GM23338 (cell line): ENCODE results near the gene SRA1. TPM values are rescaled to one million over a fixed set of nuclear protein-coding genes. Genes with fewer than 3 reads are reported as not detected.
A peak's percentile ranks its signal among the peaks of the same experiment; 100 is the strongest.

ENCODE experiments used
- ATAC-seq: fragments of 200-7000 bp; cut with Tn5 transposase; 3 replicates; pipeline ENCODE4 v1.9.1; 2020
- DNase-seq: peaks from one replicate; pipeline ENCODE4 v3.0.0-alpha.2; 2015; ENCODE audit warnings: low spot score
- H2AFZ ChIP-seq: fragments of 200-600 bp; sonication (generic); 2 replicates; pipeline ENCODE4 v1.8.0; 2016; ENCODE audit warnings: antibody characterized with exemption, mild to moderate bottlenecking, moderate library complexity
- H3F3A ChIP-seq: fragments of 200-600 bp; sonication (generic); replicated peaks from 2 replicates; pipeline ENCODE4 v1.8.0; 2017; ENCODE audit warnings: antibody characterized with exemption, mixed run types, low read depth
- H3K27ac ChIP-seq: fragments of 200-600 bp; sonication (generic); 2 replicates; pipeline ENCODE4 v1.6.1; 2016; ENCODE audit warnings: low read depth
- H3K27me3 ChIP-seq: fragments of 200-600 bp; sonication (generic); 2 replicates; pipeline ENCODE4 v1.8.0; 2016; ENCODE audit warnings: mild to moderate bottlenecking, mixed run types, moderate library complexity; ENCODE audit not compliant: insufficient read depth
- H3K36me3 ChIP-seq: fragments of 200-600 bp; sonication (generic); 2 replicates; pipeline ENCODE4 v1.8.0; 2016; ENCODE audit warnings: mild to moderate bottlenecking; ENCODE audit not compliant: insufficient read depth
- H3K4me1 ChIP-seq: fragments of 200-600 bp; sonication (generic); 2 replicates; pipeline ENCODE4 v1.8.0; 2016; ENCODE audit warnings: mild to moderate bottlenecking, moderate library complexity; ENCODE audit not compliant: insufficient read depth
- H3K4me2 ChIP-seq: fragments of 200-600 bp; sonication (generic); 2 replicates; pipeline ENCODE4 v1.7.1; 2017; ENCODE audit warnings: mixed run types
- H3K4me3 ChIP-seq: fragments of 200-600 bp; sonication (generic); 2 replicates; pipeline ENCODE4 v1.6.1; 2016; ENCODE audit warnings: mixed run types
- H3K79me2 ChIP-seq: fragments of 200-600 bp; sonication (generic); replicated peaks from 2 replicates; pipeline ENCODE4 v1.8.0; 2017; ENCODE audit warnings: mild to moderate bottlenecking; ENCODE audit not compliant: insufficient read depth
- H3K9me2 ChIP-seq: fragments of 200-600 bp; sonication (generic); 2 replicates; pipeline ENCODE4 v1.8.0; 2017; ENCODE audit not compliant: insufficient read depth
- H4K20me1 ChIP-seq: fragments of 200-600 bp; sonication (generic); replicated peaks from 2 replicates; pipeline ENCODE4 v1.8.0; 2017; ENCODE audit warnings: mild to moderate bottlenecking; ENCODE audit not compliant: insufficient read depth
- H3K27ac Mint-ChIP-seq: 2 replicates; pipeline ENCODE4 v1.8.0; 2020; ENCODE audit warnings: inconsistent platforms, mild to moderate bottlenecking, moderate library complexity, mixed read lengths
- H3K27me3 Mint-ChIP-seq: 3 replicates; pipeline ENCODE4 v1.8.0; 2022; ENCODE audit warnings: low read depth, mild to moderate bottlenecking, moderate library complexity, mixed read lengths, inconsistent platforms; ENCODE audit not compliant: insufficient read depth, poor library complexity
- H3K36me3 Mint-ChIP-seq: 3 replicates; pipeline ENCODE4 v1.8.0; 2021; ENCODE audit warnings: low read depth, mild to moderate bottlenecking, inconsistent platforms, moderate library complexity, mixed read lengths
- H3K4me1 Mint-ChIP-seq: 3 replicates; pipeline ENCODE4 v1.8.0; 2020; ENCODE audit warnings: mild to moderate bottlenecking, inconsistent platforms, mixed read lengths
- H3K4me3 Mint-ChIP-seq: 3 replicates; pipeline ENCODE4 v1.8.0; 2021; ENCODE audit warnings: moderate library complexity, mild to moderate bottlenecking, inconsistent platforms, mixed read lengths
- H3K9me3 Mint-ChIP-seq: 3 replicates; pipeline ENCODE4 v1.8.0; 2020; ENCODE audit warnings: moderate library complexity, mild to moderate bottlenecking, inconsistent platforms, mixed read lengths
- EZH2phosphoT487 ChIP-seq: fragments of 200-600 bp; sonication (generic); IDR thresholded peaks from one replicate; pipeline ENCODE4 v1.8.1; 2018; ENCODE audit warnings: antibody characterized with exemption; ENCODE audit not compliant: unreplicated experiment
- JUNB ChIP-seq: IDR thresholded peaks from one replicate; pipeline ENCODE4 v1.6.1; 2016; ENCODE audit warnings: antibody characterized with exemption; ENCODE audit not compliant: unreplicated experiment
- NANOG ChIP-seq: IDR thresholded peaks from 2 replicates; pipeline ENCODE4 v1.6.1; 2016; ENCODE audit warnings: antibody characterized with exemption, borderline replicate concordance
- STAT1 ChIP-seq: IDR thresholded peaks from one replicate; pipeline ENCODE4 v1.6.1; 2016; ENCODE audit warnings: antibody characterized with exemption; ENCODE audit not compliant: unreplicated experiment
- polyA plus RNA-seq: library from polyadenylated mRNA; unstranded; fragments of >200 nt; fragmentation: Nextera tagmentation; extraction: Ambion mirVana; gene quantifications from 2 replicates; pipeline ENCODE4 v1.2.1, GENCODE V29; 2016
- total RNA-seq: library from RNA; depleted of rRNA; stranded (reverse); fragments of >200 nt; shearing (Covaris generic); gene quantifications from 2 replicates; pipeline ENCODE4 v1.2.3, GENCODE V29; 2014
- TF ChIP-seq, protein P1 (sequence below): IDR thresholded peaks from 2 replicates; pipeline ENCODE4 v1.6.1; 2016; ENCODE audit warnings: antibody characterized with exemption
- TF ChIP-seq, protein P2 (sequence below): fragments of 250-450 bp; sonication (Bioruptor Pico); IDR thresholded peaks from 2 replicates; pipeline ENCODE4 v1.5.0; 2020; ENCODE audit warnings: mild to moderate bottlenecking, moderate library complexity
- TF ChIP-seq, protein P3 (sequence below): IDR thresholded peaks from one replicate; pipeline ENCODE4 v1.6.1; 2018; ENCODE audit warnings: antibody characterized with exemption; ENCODE audit not compliant: unreplicated experiment

The SRA1 gene
- total and polyA plus RNA-seq, 2 experiments from 2014 or later: 38.4 to 74.7 TPM

DNA sequence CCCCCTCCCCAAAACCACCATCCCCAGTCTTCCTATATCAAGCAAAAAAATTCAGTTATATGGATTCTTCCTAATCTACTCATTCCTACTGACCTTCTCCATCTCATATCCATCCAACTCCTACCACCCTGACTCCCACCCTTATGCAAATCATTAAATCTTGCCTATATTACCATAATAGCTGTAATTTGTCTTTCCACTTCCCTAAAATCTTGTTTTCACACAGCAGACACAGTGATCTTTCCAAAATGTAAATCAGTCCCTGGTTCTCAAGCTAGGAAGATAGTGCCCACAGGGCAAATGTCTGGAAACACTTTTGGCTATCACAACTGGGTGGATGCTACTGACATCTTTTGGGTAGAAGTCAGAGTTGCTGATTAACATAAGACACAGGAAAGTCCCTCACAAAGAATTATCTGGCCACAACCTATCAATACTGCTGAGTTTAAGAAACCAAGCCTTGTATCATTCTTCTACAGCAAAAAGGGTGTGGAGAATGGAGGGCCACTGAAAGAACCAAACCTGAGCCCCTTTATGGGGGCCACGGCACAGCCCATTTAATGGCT lies 1.4 kb downstream of the SRA1 start:
- H3K4me3 ChIP-seq: peak overlapping the region; percentile 80
- peaks cover 54% of the 10 kb centered on the region for H3K79me2 ChIP-seq
- DNase-seq: no peak
- peak overlapping the region; percentile 47; the same call in 1 of the 2 replicates for H3K27ac Mint-ChIP-seq
- H3K9me3 Mint-ChIP-seq: no peaks in the 10 kb centered on the region; the same call in 2 of the 3 replicates
- peak overlapping the region; percentile 85 for H3K4me2 ChIP-seq
- no peak overlapping the region for H2AFZ ChIP-seq
- peaks cover 18% of the 10 kb centered on the region for H3K4me1 ChIP-seq
- peaks cover 13% of the 10 kb centered on the region for H3K27me3 Mint-ChIP-seq
- H3K4me1 Mint-ChIP-seq: peaks cover 21% of the 10 kb centered on the region
- peaks cover 3% of the 10 kb centered on the region; the same call in 1 of the 2 replicates for H4K20me1 ChIP-seq
- peaks cover 15% of the 10 kb centered on the region; the same call in 1 of the 2 replicates for H3K36me3 ChIP-seq
- TF ChIP-seq STAT1: no peak
- H3F3A ChIP-seq: 0 out of 2 replicates have a peak, but pooled peaks cover 2% of the 10 kb centered on the region
- H3K36me3 Mint-ChIP-seq: peaks cover 31% of the 10 kb centered on the region
- no peaks in the 10 kb centered on the region; the same call in 1 of the 2 replicates for H3K9me2 ChIP-seq
- H3K27me3 ChIP-seq: no peaks in the 10 kb centered on the region
- H3K27ac ChIP-seq: no peak overlapping the region
- H3K4me3 Mint-ChIP-seq: peak overlapping the region; percentile 80
- no peak for ATAC-seq

DNA sequence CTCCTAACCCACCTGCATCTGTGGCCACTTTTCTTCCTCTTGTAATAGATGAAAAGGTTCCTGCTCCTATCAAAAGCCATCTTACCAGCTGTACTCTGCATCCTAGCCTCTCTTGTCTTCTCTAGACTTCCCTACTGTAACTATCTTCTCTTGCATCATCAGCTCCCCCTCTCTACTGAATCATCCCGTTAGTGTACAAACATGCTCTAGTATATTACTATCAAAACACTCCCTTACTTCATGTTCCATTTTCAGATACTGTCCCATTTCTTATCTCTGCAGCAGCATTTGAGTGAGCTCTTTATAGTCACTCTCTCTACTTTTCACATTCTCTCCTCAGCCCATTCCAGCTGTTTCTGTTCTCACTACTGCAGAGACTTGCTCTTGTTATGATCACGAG lies 2.8 kb downstream of the SRA1 start:
- H3K4me2 ChIP-seq: no peak overlapping the region
- H3K4me1 ChIP-seq: peaks cover 18% of the 10 kb centered on the region
- H4K20me1 ChIP-seq: peaks cover 3% of the 10 kb centered on the region; the same call in 1 of the 2 replicates
- Mint-ChIP-seq H3K36me3 (peaks cover 43% of the 10 kb centered on the region), H3K27me3 (peaks cover 13% of the 10 kb centered on the region), H3K4me1 (peaks cover 21% of the 10 kb centered on the region), H3K27ac (0 out of 2 replicates have a peak overlapping the region, but pooled peaks have one; percentile 2), H3K4me3 (no peak overlapping the region), H3K9me3 (no peaks in the 10 kb centered on the region; the same call in 2 of the 3 replicates)
- peaks cover 2% of the 10 kb centered on the region; the same call in 1 of the 2 replicates for H3F3A ChIP-seq
- TF ChIP-seq NANOG: no peak
- TF ChIP-seq, protein P1, sequence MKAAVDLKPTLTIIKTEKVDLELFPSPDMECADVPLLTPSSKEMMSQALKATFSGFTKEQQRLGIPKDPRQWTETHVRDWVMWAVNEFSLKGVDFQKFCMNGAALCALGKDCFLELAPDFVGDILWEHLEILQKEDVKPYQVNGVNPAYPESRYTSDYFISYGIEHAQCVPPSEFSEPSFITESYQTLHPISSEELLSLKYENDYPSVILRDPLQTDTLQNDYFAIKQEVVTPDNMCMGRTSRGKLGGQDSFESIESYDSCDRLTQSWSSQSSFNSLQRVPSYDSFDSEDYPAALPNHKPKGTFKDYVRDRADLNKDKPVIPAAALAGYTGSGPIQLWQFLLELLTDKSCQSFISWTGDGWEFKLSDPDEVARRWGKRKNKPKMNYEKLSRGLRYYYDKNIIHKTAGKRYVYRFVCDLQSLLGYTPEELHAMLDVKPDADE: no peak
- TF ChIP-seq, protein P2, sequence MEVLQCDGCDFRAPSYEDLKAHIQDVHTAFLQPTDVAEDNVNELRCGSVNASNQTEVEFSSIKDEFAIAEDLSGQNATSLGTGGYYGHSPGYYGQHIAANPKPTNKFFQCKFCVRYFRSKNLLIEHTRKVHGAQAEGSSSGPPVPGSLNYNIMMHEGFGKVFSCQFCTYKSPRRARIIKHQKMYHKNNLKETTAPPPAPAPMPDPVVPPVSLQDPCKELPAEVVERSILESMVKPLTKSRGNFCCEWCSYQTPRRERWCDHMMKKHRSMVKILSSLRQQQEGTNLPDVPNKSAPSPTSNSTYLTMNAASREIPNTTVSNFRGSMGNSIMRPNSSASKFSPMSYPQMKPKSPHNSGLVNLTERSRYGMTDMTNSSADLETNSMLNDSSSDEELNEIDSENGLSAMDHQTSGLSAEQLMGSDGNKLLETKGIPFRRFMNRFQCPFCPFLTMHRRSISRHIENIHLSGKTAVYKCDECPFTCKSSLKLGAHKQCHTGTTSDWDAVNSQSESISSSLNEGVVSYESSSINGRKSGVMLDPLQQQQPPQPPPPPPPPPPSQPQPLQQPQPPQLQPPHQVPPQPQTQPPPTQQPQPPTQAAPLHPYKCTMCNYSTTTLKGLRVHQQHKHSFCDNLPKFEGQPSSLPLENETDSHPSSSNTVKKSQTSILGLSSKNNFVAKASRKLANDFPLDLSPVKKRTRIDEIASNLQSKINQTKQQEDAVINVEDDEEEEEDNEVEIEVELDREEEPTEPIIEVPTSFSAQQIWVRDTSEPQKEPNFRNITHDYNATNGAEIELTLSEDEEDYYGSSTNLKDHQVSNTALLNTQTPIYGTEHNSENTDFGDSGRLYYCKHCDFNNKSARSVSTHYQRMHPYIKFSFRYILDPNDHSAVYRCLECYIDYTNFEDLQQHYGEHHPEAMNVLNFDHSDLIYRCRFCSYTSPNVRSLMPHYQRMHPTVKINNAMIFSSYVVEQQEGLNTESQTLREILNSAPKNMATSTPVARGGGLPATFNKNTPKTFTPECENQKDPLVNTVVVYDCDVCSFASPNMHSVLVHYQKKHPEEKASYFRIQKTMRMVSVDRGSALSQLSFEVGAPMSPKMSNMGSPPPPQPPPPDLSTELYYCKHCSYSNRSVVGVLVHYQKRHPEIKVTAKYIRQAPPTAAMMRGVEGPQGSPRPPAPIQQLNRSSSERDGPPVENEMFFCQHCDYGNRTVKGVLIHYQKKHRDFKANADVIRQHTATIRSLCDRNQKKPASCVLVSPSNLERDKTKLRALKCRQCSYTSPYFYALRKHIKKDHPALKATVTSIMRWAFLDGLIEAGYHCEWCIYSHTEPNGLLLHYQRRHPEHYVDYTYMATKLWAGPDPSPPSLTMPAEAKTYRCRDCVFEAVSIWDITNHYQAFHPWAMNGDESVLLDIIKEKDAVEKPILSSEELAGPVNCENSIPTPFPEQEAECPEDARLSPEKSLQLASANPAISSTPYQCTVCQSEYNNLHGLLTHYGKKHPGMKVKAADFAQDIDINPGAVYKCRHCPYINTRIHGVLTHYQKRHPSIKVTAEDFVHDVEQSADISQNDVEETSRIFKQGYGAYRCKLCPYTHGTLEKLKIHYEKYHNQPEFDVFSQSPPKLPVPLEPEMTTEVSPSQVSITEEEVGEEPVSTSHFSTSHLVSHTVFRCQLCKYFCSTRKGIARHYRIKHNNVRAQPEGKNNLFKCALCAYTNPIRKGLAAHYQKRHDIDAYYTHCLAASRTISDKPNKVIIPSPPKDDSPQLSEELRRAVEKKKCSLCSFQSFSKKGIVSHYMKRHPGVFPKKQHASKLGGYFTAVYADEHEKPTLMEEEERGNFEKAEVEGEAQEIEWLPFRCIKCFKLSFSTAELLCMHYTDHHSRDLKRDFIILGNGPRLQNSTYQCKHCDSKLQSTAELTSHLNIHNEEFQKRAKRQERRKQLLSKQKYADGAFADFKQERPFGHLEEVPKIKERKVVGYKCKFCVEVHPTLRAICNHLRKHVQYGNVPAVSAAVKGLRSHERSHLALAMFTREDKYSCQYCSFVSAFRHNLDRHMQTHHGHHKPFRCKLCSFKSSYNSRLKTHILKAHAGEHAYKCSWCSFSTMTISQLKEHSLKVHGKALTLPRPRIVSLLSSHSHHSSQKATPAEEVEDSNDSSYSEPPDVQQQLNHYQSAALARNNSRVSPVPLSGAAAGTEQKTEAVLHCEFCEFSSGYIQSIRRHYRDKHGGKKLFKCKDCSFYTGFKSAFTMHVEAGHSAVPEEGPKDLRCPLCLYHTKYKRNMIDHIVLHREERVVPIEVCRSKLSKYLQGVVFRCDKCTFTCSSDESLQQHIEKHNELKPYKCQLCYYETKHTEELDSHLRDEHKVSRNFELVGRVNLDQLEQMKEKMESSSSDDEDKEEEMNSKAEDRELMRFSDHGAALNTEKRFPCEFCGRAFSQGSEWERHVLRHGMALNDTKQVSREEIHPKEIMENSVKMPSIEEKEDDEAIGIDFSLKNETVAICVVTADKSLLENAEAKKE: no peak
- no peak for TF ChIP-seq STAT1
- TF ChIP-seq, protein P3, sequence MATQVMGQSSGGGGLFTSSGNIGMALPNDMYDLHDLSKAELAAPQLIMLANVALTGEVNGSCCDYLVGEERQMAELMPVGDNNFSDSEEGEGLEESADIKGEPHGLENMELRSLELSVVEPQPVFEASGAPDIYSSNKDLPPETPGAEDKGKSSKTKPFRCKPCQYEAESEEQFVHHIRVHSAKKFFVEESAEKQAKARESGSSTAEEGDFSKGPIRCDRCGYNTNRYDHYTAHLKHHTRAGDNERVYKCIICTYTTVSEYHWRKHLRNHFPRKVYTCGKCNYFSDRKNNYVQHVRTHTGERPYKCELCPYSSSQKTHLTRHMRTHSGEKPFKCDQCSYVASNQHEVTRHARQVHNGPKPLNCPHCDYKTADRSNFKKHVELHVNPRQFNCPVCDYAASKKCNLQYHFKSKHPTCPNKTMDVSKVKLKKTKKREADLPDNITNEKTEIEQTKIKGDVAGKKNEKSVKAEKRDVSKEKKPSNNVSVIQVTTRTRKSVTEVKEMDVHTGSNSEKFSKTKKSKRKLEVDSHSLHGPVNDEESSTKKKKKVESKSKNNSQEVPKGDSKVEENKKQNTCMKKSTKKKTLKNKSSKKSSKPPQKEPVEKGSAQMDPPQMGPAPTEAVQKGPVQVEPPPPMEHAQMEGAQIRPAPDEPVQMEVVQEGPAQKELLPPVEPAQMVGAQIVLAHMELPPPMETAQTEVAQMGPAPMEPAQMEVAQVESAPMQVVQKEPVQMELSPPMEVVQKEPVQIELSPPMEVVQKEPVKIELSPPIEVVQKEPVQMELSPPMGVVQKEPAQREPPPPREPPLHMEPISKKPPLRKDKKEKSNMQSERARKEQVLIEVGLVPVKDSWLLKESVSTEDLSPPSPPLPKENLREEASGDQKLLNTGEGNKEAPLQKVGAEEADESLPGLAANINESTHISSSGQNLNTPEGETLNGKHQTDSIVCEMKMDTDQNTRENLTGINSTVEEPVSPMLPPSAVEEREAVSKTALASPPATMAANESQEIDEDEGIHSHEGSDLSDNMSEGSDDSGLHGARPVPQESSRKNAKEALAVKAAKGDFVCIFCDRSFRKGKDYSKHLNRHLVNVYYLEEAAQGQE: no peak
- no peak for TF ChIP-seq JUNB
- TF ChIP-seq EZH2phosphoT487: no peak
- no peak overlapping the region for H3K4me3 ChIP-seq
- ATAC-seq (no peak), DNase-seq (no peak)
- H3K9me2 ChIP-seq: no peaks in the 10 kb centered on the region; the same call in 1 of the 2 replicates
- no peaks in the 10 kb centered on the region for H3K27me3 ChIP-seq
- peaks cover 21% of the 10 kb centered on the region; the same call in 1 of the 2 replicates for H3K36me3 ChIP-seq
- no peak overlapping the region for H2AFZ ChIP-seq
- H3K79me2 ChIP-seq: peaks cover 54% of the 10 kb centered on the region
- H3K27ac ChIP-seq: peak overlapping the region; percentile 69; the same call in 1 of the 2 replicates
